GM18520 (cell line): ENCODE measurements around the gene LINGO3.
"Not testable (repeated sequence)": the region's sequence is repeated elsewhere in the genome, so short reads cannot be mapped to it uniquely, and the experiment has no call there.

Source experiments
- ATAC-seq: cut with Tn5 transposase; IDR thresholded peaks from one replicate; pipeline ENCODE4 v1.9.1; 2021; ENCODE audit not compliant: unreplicated experiment

The LINGO3 gene

DNA sequence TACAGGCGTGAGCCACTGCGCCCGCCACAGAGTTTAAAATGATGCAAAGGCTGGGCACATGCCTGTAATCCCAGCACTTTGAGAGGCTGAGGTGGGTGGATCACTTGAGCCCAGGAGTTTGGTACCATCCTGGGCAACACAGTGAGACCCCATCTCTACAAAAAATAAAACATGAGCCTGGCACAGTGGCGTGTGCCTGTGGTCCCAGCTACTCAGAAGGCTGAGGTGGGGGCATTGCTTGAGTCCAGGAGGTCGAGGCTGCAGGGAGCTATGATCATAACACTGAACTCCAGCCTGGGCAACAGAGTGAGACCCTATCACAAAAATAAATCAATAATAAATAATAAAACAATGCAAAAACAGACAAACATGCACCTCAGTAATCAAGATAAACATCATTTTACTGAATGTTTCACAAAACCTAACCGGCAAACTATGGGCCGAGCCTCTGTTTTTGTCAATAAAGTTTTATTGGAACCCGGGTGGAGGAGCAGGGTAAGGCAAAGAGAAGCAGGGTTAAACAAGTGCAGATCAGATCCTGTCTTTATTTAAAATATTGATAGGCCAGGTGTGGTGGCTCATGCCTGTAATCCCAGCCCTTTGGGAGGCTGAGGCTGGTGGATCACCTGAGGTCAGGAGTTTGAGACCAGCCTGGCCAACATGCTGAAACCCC lies 24.0 kb downstream of the LINGO3 start:
- ATAC-seq, result no peak

DNA sequence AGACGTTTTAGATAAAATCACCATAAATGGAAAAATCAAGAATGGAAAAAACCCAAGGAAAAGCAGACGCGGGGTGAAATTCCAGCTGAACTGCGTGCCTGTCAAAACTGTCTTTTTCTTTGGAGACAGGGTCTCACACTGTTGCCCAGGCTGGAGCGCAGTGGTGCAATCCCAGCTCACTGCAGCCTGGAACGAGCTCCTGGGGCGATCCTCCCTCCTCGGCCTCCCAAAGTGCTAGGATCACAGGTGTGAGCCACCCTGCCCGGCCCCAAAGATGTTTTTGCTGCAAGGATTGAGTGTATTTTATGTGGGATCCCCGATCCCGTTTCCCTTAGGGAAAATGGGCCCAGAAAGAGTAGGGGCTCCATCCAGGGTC lies 25.1 kb downstream of the LINGO3 start:
- ATAC-seq, result no peak

DNA sequence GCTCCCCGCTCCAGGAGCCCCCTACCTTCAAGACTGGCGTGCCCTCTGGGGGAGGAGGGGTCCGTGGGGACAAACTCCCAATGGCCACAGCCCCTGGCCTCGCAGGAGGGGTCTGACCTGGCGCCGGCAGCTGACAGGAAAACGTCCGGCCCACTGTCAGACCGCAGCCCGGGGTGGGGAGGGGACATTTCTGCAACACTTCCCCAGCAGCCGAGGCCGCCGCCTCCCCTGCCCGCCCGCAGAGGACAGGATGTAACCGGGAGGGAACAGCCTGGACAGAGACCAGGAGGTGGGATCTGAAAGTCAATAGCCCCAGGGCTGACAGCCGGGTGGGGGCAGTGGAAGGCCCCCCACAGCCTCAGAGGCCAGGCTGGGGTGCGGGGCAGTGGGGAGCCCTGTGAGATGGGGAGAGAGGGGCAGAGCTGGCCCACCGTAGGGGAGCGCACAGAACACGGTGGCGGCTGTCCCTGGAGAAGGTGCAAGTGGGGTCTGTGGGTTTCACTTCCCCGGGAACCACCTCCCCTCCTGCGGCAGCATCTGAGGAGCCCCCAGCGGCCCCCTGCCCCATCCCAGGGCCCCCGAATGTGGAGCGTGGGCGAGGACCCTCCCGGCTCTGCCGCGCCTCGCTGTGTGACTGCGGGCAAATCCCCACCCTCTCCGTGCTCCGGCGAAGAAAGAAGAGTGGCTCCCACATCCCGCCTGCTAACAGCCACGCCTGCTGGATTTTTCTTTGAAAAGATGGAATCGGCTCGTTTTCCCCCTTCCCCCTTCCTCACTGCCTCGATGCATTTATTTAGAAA lies 25.7 kb downstream of the LINGO3 start, which contains the start of gene PEAK3:
TSS of gene PEAK3 (minus strand) at position 114 of the 800 bp plus-strand sequence. CDS start 1,244 bp downstream, outside the sequence.
- no peak for ATAC-seq

DNA sequence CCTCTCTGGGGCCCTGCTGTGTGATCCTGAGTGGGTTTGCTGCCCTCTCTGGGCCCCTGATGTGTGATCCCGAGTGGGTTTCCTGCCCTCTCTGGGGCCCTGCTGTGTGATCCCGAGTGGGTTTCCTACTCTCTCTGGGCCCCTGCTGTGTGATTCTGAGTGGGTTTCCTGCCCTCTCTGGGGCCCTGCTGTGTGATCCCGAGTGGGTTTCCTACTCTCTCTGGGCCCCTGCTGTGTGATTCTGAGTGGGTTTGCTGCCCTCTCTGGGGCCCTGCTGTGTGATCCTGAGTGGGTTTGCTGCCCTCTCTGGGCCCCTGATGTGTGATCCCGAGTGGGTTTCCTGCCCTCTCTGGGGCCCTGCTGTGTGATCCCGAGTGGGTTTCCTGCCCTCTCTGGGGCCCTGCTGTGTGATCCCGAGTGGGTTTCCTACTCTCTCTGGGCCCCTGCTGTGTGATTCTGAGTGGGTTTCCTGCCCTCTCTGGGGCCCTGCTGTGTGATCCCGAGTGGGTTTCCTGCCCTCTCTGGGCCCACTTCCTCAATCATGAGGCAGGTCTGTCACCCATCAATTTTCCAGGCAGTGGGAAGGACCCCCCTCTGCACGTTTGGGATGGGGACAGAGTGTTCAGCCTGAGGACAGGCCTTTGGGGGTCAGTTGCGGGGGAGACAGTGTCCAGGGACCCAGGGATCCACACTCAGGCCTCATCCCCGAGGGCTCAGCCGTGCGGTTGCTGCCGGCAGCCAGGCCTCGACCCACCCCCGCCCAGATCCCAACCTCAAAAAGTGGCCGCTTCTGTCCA lies 26.5 kb downstream of the LINGO3 start:
- ATAC-seq, result not testable (repeated sequence)

DNA sequence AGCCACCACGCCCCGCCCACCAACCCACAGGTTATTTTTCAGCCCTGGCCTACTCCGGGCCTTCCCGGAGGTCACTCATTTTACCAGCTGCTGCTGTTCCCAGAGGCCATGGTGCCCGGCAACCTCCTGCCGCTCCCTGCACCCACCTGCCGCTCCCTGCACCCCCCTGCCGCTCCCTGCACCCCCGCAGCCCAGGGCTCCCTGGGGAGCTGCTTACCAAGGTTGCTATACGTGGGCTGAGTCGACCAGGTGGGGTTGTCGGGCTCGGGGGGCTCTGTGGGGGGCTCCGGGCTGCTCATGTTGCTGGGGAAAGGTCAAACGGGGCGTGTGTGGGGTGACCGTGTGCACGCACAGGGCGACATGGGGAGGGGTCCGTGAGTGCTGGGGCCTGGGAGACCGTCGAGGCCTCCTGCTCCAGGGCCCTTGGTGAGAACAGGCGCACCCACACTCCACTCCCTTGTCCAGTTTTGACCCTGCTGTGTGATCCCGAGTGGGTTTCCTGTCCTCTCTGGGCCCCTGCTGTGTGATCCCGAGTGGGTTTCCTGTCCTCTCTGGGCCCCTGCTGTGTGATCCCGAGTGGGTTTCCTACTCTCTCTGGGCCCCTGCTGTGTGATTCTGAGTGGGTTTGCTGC lies 27.2 kb downstream of the LINGO3 start:
- ATAC-seq, result no peak

DNA sequence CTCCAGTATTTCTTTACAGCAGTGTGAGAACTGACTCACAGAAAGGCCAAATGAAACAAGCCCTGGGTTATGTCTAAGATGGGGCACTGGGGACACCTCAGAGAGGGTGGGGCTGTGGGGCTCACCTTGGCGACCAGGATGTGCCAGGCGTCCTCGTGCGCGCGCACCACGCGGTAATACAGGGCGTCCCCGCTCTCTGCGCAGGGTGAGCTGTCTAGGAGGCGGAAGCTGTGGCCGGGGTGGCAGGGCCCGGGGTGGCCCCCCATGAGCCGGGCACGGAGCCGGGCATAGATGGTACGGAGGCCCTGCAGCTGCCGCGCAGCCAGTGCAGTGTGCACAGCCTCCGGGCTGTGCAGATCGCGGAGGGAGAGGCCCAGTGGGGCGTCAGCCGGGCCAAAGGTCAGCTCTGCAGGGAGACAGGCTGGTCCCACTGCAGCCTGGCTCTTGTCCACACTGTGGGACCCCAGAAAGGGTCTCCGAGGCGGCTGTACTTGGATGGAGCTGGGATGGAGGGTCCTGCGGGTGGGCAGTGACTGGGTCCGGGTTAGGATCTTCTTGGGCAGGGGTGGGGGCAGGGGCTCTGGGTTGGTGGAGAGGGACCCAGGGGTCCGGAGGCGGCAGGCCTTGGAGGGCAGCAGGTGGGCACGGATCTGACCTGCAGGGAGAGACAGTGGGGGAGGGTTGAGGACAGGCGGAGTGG lies 29.3 kb downstream of the LINGO3 start:
- ATAC-seq, result no peak

DNA sequence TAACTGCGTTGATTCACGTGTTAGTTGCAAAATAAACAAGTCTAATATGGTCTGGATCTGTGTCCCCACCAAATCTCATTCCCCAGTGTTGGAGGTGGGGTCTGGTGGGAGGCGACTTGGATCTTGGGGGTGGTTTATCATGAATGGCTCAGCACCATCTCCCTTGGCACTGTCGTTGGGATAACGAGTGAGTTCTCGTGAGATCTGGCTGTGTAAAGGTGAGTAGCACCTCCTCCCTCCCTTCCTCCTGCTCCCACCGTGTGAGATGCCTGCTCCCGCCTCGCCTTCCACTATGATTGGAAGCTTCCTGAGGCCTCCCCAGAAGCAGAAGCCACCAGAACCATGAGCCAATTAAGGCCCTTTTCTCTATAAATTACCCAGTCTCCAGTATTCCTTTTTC lies 30.8 kb downstream of the LINGO3 start:
- ATAC-seq, result no peak

DNA sequence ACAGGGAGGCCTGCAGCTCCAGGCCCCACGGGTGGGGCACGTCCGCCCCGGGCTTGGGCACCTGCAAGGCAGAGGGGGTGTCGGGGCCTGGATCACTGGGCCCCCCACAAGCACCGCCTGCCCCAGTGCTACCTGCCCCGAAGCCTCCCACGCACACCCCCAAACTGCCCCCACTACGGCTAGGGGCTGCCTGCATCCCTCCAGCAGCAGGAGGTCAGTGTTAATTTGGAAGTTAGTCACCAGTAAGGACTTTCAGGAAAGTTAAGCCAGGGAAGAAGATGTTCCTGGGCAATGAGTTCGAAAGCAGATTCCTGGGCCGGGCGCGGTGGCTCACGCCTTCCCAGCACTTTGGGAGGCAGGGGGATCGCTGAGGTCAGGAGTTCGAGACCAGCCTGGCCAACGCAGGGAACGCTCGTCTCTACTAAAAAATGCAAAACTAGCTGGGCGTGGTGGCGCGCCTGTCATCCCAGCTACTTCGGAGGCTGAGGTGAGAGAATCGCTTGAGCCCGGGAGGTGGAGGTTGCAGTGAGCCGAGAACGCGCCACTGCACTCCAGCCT lies 31.4 kb downstream of the LINGO3 start:
- no peak for ATAC-seq

DNA sequence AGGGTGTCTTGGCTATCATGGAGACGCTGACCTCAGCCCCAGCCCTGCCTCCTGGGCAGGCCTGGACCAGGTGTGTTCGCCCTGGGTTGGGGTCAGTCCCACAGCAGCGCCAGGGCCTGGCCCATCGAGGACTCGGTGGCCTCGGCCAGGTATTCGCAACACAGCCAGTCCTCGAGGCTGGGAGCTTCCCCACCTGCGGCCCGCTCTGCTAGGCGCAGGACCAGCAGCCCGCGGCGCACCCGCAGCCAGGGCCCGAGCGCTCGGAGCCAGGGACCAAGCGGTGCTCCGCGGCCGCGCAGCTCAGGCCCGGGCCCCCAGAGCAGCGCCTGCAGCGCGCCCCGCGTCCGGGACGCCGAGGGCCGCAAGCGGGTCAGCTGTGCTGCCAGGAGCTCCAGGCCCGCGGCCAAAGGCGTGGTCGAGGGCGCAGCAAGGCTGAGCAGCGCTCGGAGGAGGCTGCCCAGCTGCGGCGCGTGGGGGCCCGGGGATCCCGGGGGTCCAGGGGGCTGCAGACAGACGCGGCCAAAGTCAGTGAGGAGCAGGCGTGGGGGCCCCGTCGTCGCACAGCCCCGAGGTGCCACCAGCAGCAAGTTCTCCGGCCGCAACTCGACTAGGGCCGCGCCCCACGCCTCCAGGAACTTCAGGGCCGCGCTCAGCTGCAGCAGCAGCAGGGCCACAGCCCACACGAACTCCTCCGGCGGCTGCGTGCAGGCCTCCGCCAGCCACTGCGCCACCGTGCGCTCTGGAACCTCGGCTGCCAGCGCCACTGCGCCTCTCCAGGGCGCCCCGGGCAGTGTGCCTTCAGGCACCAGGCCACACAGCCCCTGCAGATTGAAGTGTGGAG lies 32.1 kb downstream of the LINGO3 start:
- no peak for ATAC-seq

DNA sequence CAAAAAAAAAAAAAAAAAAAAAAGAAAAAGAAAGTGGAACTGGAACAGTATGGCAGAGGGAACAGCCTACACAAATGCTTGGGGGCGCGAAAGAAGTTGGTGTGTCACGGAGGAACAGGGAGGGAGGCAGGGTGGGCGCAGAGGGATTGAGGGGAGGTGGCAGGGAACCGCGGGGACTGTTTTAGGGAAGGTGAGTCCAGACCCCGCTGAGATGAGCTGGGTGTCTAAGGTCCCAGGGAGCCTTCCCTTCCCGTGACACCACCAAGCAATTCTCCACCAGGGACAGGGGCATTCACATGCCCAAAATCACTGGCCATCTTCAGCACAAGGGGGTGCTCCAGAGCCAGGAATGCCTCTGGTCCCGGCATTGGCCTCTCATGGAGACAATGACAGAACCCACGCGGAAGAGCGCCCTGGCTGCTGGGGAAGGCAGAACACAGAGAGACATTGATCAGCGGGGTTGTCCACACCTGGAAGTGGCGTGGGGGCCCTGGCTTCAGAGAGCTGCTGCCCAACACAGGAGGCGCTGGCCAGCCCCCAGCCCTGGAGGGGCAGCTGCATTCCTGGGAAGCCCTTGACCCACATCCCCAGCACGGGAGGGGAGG lies 32.9 kb downstream of the LINGO3 start:
- no peak for ATAC-seq

DNA sequence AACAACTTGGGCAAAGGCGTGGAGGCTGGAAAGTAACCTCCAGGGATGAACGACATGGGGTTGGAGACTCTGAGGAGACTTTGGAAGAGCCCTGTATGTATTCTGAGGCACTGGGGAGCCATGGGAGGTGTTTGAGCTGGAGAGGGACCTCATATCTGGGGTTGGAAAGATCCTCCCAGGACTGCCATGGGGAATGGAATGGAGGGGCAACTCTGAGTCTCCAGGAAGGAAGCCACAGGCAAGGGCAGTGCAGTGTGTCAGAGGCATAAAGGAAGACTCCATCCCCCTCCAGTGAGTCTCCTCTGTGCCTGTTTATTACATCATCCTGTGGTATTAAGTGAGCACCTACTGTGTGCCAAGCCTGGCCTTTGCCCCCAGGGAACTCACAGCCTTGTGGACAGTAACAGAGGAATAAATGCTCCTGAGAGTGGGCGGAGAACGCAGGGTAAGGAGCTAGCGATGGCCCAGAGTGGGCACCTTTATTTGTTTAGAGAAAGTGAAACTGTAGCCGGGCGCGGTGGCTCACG lies 33.7 kb downstream of the LINGO3 start:
- no peak for ATAC-seq

DNA sequence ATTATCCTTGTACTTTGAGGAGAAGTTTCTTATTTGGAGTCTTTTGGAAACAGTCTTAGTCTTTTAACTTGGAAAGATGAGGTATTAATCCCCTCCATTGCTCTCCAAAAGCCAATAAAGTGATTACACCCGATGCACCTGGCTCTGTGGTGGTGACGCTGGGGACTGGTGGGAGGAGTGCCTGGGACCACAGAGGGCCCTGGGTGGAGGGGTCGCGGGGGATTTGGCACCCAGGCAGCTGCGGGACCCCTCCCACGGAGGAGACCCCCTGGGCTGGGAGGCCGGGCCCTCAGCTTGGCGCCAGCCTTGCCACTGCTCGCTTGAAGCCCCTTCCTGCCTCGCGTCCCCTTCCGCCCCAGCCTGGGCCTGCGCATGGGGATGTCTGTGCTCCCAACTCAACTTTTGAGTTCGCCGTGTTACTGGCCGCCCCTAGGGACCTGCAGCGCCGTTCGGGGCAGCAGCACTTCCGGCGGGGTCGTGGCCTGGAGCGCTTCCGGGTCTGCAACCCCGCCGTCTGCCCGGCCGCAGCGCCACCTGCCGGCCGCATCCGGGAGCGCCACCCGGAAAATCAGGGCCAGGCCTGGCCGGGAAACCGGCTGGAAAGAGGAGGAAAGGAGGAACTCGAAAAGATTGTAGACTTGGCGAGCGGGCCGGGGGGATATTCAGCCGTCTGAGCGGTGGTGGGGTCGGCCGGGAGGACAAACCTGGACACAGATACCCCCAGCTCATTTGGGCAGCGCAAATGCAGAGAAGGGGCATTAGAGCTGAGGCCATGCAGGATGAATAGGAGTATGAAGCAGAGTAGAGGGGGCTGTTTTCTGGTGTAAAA lies 34.4 kb downstream of the LINGO3 start:
- no peak for ATAC-seq

DNA sequence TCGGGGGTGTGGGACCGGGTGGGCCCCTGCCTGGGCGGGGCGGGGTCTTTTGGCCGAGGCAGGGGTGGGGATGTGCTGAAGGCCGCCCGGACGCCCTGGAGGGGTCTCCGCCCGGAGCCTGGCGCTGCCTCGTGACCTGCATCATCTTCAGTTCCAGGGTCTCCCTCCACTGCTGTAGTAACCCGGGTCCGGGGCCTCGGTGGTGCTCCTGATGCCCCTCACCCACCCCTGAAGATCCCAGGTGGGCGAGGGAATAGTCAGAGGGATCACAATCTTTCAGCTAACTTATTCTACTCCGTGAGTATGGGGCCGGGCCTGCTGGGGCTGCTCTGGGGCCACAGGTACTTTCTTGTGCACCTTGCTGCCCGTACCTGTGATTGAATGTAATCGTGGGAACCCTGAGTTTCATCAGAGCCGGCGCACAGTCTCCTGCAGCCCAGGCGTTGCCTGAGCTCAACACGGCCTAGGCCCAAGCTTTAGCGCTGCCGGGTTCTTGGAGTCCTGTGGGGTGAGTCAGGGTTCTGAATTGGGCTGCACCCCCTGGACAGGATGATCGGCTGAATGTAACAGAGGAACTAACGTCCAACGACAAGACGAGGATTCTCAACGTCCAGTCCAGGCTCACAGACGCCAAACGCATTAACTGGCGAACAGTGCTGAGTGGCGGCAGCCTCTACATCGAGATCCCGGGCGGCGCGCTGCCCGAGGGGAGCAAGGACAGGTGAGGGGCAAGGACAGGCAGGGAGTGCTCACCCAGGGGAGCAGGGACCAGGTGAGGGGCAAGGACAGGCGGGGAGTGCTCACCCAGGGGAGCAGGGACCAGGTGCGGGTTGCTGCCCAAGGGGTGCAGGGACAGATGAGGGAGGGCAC lies 36.5 kb downstream of the LINGO3 start:
- ATAC-seq, result no peak

DNA sequence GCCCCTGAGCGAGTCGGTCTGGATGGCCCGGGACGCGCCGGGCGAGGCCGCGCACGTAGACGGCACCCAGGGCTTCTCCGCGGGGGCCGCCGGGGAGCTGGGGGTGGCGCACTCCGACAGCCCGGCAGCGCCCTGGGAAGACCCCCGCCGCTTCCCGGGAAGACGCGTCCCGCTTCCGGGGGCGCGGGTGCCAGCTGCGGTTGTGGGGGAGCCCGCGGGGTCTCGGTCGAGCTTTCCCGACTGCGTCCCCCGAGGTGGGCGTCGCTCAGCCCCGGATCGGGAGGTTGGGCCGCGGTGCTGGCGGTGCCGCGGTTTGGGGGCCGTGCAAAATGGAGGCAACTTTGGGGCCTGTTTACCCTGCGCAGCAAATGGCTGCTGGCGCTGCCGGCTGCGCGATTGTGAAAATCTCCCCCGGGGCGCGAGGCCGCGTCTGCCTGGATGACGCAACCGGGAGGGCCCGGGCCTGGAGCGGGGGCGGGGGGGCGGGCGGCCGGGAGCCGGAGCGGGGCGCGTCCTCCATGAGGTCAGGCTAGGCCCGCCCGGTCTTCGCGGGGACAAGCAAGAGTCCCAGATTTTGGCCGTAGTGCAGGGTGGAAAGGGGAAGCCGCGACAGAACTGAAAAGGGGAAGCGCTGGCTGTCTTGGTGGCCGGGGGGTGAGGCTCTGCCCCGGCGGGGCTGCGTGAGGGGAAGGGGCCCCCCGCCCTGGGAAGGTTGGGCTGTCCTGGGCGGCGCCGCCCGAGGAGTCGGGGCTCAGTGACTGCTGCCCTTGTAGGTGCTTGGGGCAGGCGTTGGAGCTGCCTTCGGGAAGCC lies 37.3 kb downstream of the LINGO3 start:
- ATAC-seq, result no peak

DNA sequence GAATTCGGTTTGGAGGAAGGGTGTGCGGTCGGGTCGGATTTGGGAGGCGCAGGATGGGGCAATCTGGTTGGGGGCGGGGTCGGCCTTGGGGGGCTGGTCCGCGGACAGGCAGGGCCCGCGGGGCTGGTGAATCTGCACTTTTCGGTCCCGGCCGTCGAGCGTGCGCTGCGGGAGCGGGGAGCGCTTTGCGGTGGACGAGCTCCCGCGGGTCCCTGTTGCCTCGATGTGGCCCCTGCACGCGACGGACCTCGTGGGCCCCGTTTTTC lies 37.9 kb downstream of the LINGO3 start:
- ATAC-seq, result no peak
